ENCODE data around the gene MED22. TPM values are rescaled to one million over a fixed set of nuclear protein-coding genes. Genes with fewer than 3 reads are reported as not detected.

MED22 gene
- total and polyA plus RNA-seq, 2 of the 8 experiments (the other 6 are each of a cell fraction or from before 2014, with no cell fraction given) = 56.4 to 68.4 TPM

- TF ChIP-seq POU5F1 (IDR thresholded peaks at IDR 0.05; ENCODE audit: low read depth, low read length) = no peak
- TF ChIP-seq MAFK (IDR thresholded peaks at IDR 0.05; ENCODE audit: low read depth, low read length) = no peak
Observed at GRCh38 chr9:133382507-133383141, 34.7 kb upstream of the MED22 start (continued).

All from H1 (cell line).